Measurements from ENCODE around the gene TRIM38.
A peak's percentile ranks its signal among the peaks of the same experiment; 100 is the strongest.
"Not testable (repeated sequence)": the region's sequence is repeated elsewhere in the genome, so short reads cannot be mapped to it uniquely, and the experiment has no call there.

Gene TRIM38

DNA sequence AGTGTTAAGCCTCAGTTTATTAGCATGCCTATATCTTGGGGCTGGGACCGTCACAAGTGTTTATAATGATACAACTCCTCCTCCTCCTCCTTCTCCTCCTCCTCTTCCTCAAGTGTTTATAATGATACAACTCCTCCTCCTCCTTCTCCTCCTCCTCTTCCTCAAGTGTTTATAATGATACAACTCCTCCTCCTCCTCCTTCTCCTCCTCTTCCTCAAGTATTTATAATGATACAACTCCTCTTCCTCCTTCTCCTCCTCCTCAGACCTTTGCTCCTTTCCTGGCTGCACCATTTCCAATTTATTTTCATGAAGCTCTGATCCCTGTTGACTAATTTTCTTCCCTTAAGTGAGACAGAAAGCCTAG, 44.3 kb downstream of the TRIM38 start:
- not testable (repeated sequence) for DNase-seq (ENCODE audit: low read depth)

DNA sequence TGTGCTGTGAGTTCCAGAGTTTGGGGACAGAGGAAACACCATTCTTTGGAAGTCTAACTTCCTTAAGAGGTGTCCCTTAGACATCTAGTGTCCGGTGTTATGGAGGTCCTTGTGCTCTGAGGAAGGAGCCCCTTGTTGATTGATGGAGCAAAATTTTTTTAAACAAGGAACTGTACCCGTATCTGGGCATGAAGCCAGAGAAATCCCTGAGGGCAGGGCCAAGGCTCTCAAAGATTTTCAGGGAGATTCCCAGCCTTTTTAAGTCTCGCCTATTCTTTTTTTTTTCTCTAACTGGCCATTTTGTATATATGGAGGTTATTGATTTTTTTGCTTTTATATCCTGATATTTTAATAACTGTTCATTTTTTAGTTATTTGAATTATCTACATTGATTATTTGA, 45.9 kb downstream of the TRIM38 start:
- no peak for DNase-seq (ENCODE audit: low read depth)

DNA sequence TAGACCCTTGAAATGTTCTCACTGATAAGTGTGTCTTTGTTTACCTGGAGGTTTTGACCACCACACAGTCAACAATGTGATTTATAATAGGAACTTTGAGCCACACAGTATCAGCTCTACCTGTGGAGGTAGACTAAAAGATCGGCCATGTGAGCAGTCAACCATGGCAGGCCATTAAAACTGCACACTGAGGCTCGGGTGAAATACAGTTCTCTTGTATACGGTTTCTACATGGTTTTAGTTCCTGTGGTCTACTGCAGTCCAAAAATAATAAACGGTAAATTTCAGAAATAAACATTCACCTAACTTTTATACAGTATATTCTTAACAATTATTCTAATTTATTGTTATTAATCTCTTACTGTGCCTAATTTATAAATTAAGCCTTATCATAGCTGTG, 47.2 kb downstream of the TRIM38 start:
- DNase-seq (ENCODE audit: low read depth), result no peak

DNA sequence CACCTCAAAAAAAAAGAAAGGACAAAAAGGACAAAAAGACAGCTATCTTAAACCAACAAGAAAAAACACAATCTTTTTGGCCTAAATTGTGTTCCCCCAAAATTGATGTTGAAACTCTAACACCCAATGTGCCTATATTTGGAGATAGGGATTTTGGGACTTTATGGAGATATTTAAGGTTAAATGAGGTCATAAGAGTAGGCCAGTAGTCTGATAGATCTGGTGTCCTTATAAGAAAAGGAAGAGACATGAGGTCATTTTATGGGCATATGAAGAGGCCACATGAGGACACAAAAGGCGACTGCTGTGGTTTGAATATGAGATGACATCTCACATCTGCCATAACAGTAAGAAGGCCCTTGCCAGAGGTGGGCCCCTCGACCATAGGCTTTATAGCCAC, 49.5 kb downstream of the TRIM38 start:
- DNase-seq (ENCODE audit: low read depth), result no peak

DNA sequence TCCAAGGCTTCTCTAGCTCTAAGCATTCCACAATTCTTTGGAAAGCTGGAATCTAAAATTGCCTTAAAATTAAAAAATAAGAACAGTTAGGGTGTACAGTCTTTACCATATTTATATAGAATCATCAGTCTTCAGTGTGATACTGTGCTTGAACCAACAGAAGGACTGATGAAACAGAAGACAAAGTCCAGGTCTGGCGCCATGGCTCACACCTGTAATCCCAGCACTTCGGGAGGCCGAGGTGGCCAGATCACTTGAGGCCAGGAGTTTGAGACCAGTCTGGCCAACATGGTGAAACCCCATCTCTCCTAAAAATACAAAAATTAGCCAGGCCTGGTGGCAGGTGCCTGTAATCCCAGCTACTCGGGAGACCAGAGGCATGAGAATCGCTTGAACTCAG, 51.8 kb downstream of the TRIM38 start:
- not testable (repeated sequence) for DNase-seq (ENCODE audit: low read depth)

DNA sequence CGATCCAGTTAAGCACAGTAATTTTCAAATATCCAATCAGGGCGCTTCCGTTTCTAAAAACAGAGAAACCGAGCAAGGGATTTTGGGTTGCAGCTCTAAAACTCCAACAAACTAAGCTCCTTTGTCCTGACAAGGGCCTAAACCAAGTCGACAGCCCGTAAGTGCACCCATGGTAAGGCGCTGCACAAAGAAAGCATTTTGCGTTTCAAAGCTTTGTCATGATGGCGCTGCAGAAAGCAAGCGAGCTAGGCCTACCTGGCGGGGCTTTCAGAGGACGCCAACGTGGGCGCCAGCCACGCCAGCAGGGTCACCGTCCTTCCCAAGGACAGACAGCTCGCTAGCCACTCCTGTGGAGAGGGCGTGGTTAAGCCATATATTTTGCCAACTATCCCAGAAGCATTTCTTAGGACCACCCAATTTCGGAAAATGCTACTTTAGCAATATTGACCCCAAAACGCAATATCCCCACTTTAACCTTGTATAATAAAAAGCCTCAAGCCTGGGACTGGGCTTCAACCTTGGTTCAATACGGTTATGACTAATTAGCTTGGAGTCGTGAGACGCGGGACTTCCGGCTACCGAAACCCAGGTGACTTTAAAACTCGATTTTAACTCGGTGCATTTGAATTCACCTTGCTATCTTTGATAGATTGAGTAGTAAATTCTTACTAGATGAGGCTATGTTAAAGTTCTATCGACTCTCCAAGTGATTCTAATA, 53.8 kb downstream of the TRIM38 start:
- no peak for DNase-seq (ENCODE audit: low read depth)

DNA sequence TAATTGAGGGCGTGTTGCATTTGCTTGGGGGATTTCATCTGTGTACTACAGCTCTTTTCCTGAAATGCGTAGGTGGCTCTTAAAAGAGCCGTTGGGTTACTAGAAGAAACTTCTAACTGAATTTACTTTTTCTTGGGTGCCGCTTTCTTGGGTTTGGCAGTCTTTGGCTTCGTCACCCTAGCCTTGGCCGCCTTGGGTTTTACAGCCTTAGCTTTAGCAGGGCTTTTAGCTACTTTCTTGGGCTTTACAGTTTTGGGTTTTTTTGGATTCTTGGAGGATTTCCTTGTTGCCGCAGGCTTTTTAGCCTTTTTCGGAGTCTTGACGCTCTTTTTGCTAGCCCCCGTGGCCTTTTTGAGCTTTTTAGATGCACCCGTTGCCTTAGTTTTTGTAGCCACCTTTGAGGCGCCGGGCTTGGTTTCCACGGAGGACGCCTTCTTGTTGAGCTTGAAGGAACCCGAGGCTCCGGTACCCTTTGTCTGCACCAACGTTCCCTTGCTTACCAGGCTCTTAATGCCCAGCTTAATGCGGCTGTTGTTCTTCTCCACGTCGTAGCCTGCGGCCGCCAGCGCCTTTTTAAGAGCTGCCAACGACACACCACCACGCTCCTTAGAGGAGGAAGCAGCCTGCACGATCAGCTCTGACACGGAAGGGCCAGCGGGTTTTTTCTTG, 54.5 kb downstream of the TRIM38 start:
- no peak for DNase-seq (ENCODE audit: low read depth)

DNA sequence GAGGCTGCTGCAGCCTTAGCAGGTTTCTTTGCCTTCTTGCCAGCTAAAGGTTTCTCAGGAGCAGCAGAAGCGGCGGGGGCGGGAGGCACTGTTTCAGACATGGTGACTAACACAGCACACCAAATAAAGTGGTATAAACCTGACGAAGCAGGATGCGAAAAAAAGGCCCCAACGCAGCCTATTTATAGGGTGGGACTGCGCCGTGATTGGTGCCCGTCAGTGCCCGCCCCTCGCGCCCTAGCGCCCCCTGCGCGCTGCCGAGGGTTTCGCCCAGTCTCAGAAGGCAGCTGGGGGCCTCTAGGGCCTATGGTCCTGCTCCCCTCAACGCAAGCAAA, 55.0 kb downstream of the TRIM38 start:
- no peak for DNase-seq (ENCODE audit: low read depth)

DNA sequence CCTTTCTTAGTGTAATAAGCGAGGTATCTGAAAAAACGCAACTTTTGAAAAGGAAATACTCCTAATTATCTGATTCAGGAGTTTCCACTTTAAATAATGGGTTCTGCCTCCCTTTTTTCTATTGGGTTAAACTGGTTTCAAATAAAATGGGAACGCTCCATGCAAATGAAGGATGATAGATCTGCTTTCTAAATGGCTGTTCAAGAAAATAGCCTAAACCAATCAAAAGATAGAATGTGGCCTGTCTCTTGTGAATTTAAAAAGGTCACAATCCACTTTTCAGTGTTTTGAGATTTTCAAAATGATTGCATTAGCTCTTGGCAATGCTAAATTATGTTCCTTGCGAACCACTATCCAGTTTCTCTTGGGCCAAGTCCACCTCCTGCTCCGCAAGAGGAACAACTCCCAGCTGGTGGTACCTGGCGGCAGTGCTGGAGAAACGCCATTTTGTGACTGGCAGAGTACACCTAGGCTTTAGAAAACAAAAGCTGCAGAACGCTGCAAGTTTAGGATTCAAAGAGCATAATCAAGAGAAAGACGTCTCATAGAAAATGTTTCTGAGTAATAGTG, 56.7 kb downstream of the TRIM38 start:
- no peak for DNase-seq (ENCODE audit: low read depth)

DNA sequence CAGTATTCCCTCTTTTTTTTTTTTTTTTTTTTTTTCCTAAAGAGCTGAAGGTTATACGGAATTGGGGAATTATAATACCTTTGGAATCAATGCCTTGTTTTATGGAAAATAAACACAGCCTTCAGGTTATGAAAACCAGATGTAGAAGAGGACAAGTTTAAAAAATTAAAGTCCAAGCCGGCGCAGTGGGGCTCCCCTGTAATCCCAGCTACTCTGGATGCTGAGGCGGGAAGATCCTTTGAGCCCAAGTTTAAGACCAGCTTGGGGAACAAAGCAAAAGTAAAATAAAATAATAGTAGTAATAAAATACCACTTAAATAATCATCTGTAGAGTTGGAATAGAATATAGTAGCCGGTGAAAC, 57.3 kb downstream of the TRIM38 start:
- DNase-seq (ENCODE audit: low read depth), result no peak

DNA sequence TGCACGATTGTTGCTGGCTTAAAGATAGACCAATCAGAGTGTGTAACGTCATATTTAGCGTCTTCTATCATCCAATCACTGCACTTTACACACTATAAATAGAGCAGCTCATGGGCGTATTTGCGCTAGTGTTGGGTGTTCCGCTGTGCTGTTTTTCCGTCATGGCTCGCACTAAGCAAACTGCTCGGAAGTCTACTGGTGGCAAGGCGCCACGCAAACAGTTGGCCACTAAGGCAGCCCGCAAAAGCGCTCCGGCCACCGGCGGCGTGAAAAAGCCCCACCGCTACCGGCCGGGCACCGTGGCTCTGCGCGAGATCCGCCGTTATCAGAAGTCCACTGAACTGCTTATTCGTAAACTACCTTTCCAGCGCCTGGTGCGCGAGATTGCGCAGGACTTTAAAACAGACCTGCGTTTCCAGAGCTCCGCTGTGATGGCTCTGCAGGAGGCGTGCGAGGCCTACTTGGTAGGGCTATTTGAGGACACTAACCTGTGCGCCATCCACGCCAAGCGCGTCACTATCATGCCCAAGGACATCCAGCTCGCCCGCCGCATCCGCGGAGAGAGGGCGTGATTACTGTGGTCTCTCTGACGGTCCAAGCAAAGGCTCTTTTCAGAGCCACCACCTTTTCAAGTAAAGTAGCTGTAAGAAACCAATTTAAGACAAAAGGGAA, 57.9 kb downstream of the TRIM38 start:
- peak; percentile 86 for DNase-seq (ENCODE audit: low read depth)

DNA sequence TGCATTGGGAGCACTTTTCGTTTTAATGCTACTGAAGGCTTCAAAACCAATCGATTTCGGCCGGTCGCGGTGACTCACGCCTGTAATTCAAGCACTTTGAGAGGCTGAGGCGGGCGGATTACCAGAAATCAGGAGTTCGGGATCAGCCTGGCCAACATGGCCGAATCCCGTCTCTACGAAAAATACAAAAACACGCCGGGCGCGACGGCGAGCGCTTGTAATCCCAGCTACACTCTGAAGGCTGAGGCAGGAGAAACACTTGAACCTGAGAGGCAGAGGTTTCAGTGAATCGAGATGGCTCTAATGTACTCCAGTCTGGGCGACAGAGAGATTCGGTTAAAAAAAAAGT, 58.4 kb downstream of the TRIM38 start:
- no peak for DNase-seq (ENCODE audit: low read depth)

DNA sequence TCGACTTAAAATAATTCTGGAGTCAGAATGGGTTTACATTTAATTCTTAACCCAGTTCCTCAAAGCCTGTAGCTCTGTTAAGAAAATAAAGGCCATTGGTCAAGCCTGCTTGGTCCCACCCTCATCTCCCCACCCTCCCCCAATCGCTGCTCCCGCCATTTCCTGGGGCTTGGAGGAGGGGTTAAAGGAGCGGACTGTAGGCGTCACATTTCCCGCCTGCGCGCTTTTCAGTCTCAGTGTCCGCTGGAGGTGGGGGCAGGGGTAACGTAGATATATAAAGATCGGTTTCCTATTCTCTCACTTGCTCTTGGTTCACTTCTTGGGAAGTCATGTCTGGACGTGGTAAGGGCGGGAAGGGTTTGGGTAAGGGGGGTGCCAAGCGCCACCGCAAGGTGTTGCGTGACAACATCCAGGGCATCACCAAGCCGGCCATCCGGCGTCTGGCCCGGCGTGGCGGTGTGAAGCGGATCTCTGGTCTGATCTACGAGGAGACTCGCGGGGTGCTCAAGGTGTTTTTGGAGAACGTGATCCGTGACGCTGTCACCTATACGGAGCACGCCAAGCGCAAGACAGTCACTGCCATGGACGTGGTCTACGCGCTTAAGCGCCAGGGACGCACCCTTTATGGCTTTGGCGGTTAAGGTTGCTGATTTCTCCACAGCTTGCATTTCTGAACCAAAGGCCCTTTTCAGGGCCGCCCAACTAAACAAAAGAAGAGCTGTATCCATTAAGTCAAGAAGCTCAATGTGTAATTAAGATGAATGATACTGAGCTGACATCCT, 58.9 kb downstream of the TRIM38 start:
- peak; percentile 91 for DNase-seq (ENCODE audit: low read depth)

DNA sequence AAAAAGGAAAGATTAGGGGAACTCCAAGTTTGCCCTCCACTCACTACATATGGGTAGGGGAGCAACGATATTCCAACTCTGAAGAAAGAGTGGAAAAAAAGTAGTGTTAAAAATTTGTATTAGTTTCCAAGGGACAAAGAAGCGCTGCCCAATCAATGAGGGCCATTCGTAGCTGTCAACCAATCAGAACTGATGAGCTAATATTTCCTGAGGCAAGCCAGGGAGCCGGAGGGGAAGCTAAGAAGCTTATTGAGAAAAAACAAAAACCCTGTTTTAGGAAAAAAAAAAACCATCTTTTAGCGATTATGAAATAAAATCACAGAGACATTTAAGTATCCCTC, 59.5 kb downstream of the TRIM38 start:
- no peak for DNase-seq (ENCODE audit: low read depth)

DNA sequence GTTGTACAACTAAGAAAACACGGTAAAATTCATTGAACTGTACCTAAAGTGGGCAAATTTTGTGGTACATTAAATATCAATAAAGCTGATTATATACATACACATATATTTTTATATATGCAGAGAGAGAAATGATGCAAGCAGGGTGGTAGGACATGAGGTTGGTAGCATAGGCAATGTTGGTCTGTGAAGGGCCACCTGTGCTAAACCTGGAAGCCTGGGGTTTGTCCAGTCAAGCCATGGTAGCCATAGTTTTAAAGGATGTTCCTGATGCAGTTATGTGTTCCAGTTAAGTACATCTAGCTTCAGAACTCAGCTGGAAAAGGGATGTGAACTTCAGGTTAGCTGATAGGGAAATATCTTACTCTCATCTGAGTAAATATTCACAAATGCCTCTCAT, 60.1 kb downstream of the TRIM38 start:
- DNase-seq (ENCODE audit: low read depth), result no peak

DNA sequence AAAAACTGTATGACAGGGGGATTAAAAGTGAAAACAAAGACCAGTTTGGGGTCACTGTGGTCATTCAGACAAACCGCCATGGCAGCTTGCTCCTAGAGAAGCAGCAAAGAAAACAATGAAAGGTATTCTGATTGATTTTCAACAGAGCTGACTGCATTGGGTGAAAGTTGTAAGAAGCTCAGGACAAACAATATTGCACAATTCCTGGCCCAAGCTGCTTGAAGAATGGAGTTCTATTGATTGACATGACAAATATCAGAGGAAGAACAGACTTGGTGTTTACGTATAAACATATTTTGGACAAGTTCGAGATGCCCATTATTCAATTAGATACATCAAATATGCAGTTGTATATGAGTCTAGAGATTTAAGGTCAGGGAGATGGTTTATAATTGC, 62.0 kb downstream of the TRIM38 start:
- no peak for DNase-seq (ENCODE audit: low read depth)

DNA sequence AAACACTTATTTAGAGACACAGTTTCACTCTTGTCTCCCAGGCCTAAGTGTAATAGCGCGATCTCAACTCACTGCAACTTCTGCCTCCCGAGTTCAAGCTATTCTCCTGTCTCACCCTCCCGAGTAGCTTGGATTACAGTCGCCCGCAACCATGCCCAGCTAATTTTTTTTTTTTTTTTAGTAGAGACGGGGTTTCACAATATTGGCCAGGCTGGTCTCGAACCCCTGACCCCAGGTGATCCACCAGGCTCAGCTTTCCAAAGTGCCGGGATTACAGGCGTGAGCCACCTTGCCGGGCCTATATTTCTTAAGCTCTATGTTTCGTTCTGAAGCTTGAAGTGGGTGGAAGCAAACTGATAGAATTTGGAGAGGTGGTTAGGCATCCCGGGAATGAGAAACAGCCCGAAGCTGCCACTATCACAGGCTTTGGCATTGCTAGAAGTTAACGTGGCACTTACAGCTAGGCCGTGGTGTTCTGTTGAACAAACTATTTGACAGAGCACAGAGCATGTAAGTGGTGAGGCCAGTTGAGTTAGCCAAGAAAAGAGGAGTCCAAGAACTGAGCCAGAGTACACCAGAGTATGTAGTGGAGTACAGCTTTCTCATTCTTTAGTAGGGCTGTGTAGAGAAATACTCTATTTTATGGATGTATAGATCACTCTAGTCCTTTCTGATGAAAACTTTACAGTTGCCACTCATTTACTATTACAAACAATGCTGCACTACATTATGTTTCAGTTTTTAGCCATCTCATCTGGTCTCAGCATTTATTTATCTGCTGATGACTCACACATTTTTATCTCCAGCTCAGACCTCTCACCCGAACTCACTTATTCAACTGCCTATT, 62.7 kb downstream of the TRIM38 start:
- no peak for DNase-seq (ENCODE audit: low read depth)

DNA sequence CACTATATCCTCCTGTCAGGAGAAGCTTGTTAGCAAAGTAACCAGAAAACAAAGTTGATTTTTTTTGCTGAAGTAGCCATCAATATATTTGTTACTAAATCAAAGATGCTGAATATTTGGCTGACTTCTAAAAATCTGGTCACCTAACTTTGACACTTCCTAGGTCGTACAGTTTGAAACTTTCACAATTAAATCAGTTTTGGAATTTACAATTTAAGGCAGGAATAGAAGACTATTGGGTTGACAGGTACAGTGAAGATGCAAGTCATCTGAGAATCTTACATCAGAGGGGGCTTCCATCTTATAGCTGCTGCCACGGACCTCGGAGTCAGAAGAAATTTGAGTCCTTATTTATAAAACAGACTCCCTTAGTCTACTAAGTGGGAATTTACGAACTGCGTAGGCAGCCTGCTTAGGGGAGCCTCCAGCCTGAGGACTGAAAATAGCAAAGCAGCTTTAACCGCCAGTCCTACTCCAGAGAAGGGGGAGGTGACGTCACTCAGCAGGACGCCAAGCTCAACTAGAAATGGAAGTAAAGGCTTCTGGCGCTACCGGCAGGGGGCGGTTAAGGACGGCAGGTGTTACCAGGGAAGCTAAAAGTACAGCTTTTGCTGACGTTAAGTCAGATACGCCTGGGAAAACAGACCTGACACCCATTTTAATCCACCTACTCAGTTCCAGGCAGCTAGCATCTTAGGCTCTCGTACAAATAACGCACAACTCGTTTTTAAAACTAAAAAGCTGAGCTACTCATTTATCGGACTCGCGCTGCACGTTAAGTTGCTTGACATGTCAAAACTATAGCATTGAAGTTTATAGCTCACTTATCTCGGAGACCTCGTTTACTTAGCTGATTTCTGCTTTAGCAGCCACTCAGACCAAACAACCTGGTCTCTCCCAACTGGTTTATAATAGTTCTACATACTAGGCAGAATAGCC, 63.6 kb downstream of the TRIM38 start:
- peak; percentile 72 for DNase-seq (ENCODE audit: low read depth)

DNA sequence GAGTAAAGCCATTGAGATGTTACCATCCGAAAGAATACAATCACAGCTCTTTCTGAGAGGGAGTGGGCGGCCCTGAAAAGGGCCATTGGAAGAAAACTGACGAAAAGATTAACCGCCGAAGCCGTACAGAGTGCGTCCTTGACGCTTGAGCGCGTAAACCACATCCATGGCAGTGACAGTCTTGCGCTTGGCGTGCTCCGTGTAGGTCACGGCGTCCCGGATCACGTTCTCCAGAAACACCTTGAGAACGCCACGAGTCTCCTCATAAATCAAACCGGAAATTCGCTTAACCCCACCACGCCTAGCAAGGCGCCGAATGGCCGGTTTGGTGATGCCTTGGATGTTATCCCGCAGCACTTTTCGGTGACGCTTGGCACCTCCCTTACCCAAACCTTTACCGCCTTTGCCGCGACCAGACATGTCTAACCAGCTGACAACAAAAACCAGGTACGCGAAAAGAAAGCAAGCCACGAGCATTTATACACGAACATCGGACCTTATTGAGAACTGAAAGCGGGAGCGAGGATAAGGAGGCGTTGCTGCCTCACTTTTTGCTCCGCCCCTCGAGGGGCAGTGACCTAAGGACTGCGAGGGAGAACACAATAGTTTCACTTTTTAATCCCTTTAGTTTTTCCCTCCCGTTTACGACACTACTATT, 64.4 kb downstream of the TRIM38 start:
- peak; percentile 92 for DNase-seq (ENCODE audit: low read depth)

Measured in CMK (cell line).